Measurements from ENCODE around the gene SRD5A2. TPM values are rescaled to one million over a fixed set of nuclear protein-coding genes. Genes with fewer than 3 reads are reported as not detected.
"Not testable (repeated sequence)": the region's sequence is repeated elsewhere in the genome, so short reads cannot be mapped to it uniquely, and the experiment has no call there.

SRD5A2 gene
- total RNA-seq, 2 donors from 2014 or later = not detected

DNA sequence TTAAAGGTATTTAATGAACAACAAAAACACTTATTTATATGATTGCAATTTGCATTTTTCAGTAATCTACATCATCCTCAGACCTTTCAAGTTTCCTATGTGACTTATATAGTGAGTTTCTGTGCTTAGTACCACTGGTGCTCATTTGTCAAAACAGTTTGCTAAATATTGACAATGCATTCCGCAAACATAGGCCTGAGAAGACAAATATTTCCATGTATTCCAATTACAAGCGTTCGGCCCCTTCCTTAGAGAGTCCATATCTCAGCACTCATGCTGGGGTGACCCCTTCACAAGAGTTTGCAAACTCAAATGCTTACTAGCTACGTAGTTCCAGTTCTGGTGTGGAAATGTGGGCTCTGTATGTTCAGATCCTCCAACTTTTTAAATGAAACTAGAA, 56.1 kb downstream of the SRD5A2 start:
- ATAC-seq = no peak
- Mint-ChIP-seq H3K36me3 (no peaks in the 10 kb centered on the region), H3K9me3 (no peaks in the 10 kb centered on the region), H3K27me3 (peaks cover 17 to 39% of the 10 kb centered on the region in 2 donors), H3K4me1 (ENCODE audit: low read depth in 2 of 2) (no peaks in the 10 kb centered on the region), H3K27ac (no peak overlapping the region), H3K4me3 (no peak overlapping the region)
- DNase-seq (ENCODE audit: low spot score) = no peak

DNA sequence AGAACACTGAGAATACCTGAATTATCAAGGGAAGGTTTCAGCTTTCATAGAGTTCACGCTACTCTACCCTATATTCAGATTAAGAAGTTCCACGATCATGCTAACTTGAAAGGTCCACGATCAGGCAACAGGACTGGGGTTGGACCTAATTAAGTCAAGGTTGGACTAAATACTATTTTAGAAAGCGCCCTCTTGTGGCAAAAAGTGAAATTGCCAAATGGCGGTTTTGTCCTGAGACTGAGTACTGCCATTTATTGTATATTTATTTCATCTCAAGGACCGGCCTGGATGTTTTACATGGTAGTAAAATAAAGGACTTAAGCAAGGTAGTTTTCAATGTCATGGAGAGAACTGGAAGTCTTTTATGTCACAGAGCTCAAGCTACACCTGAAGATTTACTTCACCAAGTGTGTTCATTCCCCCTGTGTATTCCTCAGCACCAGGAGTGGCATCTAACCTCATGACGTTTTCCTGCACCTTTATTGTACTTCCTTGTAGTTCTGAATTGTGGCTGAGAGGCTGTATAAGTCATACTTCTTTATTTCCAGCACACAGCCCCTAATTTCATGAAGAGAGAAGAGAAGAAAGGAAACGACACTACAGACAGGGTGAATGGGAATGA, 56.8 kb downstream of the SRD5A2 start:
- Mint-ChIP-seq H3K36me3 (no peaks in the 10 kb centered on the region), H3K27ac (no peak overlapping the region), H3K9me3 (no peaks in the 10 kb centered on the region), H3K27me3 (peaks cover 15 to 34% of the 10 kb centered on the region in 2 donors), H3K4me3 (no peak overlapping the region), H3K4me1 (ENCODE audit: low read depth in 2 of 2) (no peaks in the 10 kb centered on the region)
- ATAC-seq (no peak), DNase-seq (ENCODE audit: low spot score) (no peak)

DNA sequence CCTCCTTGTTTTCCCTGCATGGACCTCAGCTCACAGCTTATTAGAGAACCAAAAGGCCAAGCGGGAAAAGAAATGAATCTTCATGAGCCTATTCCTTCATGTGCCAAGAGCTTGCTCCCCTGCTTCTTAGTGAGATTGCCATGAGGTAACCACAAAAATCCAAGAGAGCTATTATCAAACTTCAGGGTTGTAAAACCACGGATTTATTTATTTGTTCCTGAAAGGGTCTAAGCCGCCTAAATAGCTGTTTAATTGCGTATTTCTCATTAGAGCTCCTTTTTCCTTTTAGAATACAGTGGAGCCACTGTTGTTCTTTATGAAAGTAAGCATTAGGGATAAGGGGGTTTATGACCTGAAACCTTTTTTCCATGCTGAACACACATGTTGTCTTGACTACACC, 58.0 kb downstream of the SRD5A2 start:
- no peak for ATAC-seq
- no peak overlapping the region for H3K4me3 Mint-ChIP-seq

DNA sequence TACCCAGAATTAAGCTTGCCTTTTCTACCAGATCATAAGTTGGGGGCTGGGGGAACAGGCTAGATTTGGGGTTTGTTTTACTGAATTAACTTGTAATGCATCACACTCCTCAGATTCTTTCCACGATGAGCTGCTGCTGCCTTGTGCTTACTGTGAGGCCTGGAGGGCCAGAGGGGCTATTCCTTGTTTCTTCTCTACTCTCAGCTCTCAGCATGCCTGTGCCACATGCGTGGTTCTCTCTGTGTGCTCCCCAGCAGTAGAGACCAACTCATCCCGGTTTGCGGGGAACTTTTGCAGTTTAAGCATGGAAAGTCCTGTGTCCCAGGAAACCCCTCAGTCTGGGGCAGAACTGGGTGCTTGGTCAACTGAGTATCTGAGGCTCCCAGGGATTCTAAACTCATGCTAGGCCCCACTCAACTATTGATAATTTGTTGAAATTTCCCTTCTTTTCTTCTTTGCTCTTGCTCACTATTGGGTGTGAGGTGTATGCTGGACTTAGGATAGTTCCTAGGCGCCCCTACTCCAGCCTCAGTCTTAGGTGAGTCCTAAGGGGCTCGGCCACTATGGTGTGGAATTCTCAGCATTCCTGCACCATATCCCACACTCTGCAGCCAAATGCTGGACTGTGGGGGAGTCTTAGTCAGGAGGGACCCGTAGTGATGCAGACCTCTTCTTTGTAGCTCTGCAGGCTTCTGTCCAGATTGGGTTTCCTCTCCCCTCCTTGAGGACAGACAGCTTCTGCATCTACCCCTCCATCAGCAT, 63.1 kb downstream of the SRD5A2 start:
- H3K4me1 Mint-ChIP-seq (ENCODE audit: low read depth in 2 of 2) = no peaks in the 10 kb centered on the region
- no peak overlapping the region for H3K4me3 Mint-ChIP-seq
- no peaks in the 10 kb centered on the region for H3K9me3 Mint-ChIP-seq
- H3K36me3 Mint-ChIP-seq = no peaks in the 10 kb centered on the region
- H3K27ac Mint-ChIP-seq = no peak overlapping the region
- no peak for DNase-seq (ENCODE audit: low spot score)
- H3K27me3 Mint-ChIP-seq = peaks cover 22 to 38% of the 10 kb centered on the region in 2 donors
- ATAC-seq = peak; percentile 29 to 33

More for the DNA sequence above, 58.0 kb downstream of the SRD5A2 start:
- Mint-ChIP-seq H3K4me1 (ENCODE audit: low read depth in 2 of 2) (no peaks in the 10 kb centered on the region), H3K27me3 (peaks cover 18 to 42% of the 10 kb centered on the region in 2 donors), H3K36me3 (no peaks in the 10 kb centered on the region), H3K9me3 (no peaks in the 10 kb centered on the region), H3K27ac (no peak overlapping the region)
- DNase-seq (ENCODE audit: low spot score) = no peak

DNA sequence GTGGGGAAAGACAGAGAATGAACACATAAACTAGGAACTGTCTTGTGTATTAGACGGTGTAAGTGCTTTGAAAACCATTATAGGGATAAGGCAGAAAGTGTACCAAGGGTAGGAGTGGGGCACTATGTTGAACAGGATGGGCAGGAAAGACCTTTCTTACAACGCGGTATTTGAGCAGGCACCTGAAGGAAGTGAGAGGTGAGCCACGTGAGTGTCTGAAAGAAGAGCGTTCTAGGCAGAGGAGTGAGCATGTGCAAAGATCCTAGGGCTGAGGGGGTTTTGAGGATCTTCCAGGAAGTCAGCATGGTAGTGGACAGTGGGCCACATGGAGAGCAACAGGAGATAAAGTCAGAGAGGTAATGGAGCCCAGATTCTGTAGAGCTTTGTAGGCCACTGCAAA, 65.2 kb downstream of the SRD5A2 start:
- H3K36me3 Mint-ChIP-seq = no peaks in the 10 kb centered on the region

DNA sequence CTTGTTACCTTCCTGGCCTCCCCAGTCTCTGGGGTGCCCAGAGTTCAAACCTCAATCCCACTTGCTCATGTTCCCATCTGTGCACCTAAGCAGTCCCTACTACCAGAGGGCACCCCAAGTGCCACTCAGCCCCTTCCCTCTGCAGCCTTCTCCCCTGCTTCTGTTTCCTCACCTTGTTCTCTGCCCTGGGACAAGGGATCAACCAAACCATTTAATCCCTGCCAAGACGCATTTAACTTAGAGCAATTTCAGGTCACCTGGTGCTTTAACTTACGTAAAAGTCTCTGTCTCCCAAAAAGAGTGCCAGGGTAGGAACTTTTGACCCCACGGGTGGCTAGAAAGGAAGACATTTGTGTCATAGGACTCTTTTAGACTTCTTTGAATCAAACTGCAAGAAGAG, 67.2 kb downstream of the SRD5A2 start:
- DNase-seq (ENCODE audit: low spot score) (no peak), ATAC-seq (no peak)
- Mint-ChIP-seq H3K4me3 (no peak overlapping the region), H3K9me3 (no peaks in the 10 kb centered on the region), H3K36me3 (no peaks in the 10 kb centered on the region), H3K4me1 (ENCODE audit: low read depth in 2 of 2) (no peaks in the 10 kb centered on the region), H3K27me3 (peaks cover 15 to 25% of the 10 kb centered on the region in 2 donors), H3K27ac (no peak overlapping the region)

More for the DNA sequence above, 65.2 kb downstream of the SRD5A2 start:
- H3K4me1 Mint-ChIP-seq (ENCODE audit: low read depth in 2 of 2) = no peaks in the 10 kb centered on the region
- H3K27me3 Mint-ChIP-seq = peaks cover 14 to 20% of the 10 kb centered on the region in 2 donors
- H3K9me3 Mint-ChIP-seq = no peaks in the 10 kb centered on the region
- ATAC-seq (no peak), DNase-seq (ENCODE audit: low spot score) (no peak)
- no peak overlapping the region for H3K27ac Mint-ChIP-seq
- H3K4me3 Mint-ChIP-seq = no peak overlapping the region

DNA sequence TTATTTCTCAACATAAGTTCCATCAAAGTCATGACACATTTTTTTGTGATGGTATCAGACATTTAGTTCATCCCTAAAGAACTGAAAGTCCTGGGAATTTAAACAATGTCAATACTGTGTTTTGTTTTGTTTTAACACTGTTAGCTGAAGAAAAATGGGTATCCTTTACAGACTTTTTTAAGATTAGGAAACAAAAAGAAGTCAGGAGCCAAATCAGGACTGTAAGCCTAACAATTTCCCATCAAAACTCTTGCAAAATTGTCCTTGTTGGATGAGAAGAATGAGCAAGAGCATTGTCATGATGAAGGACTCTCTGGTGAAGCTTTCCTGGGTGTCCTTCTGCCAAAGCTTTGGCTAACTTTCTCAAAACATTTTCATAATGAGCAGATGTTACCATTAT, 69.4 kb downstream of the SRD5A2 start:
- ATAC-seq (no peak), DNase-seq (ENCODE audit: low spot score) (no peak)
- no peak overlapping the region for H3K4me3 Mint-ChIP-seq
- H3K27ac Mint-ChIP-seq = no peak overlapping the region
- no peaks in the 10 kb centered on the region for H3K9me3 Mint-ChIP-seq
- peaks cover 13 to 14% of the 10 kb centered on the region in 2 donors for H3K27me3 Mint-ChIP-seq
- H3K4me1 Mint-ChIP-seq (ENCODE audit: low read depth in 2 of 2) = no peaks in the 10 kb centered on the region
- H3K36me3 Mint-ChIP-seq = no peaks in the 10 kb centered on the region

DNA sequence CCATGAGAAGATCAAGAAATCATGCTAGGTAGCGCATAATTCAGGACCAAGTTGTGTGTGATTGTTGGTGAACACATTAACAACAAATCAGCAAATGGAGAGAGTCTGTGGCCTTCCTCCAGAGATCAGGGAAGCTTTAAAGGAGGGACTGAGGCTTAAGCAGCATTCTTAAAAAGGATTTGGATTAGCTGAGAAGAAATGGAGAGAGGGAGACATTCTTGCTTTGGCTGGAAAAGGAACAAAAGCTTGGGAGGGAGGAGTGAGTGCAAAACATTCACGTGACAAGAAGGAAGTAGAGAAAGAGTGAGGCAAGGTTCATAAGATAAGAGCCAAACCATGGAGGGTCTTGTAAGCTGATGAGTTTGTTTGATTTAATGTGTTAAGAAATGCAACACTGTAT, 75.6 kb downstream of the SRD5A2 start:
- no peaks in the 10 kb centered on the region for H3K36me3 Mint-ChIP-seq
- no peak for DNase-seq (ENCODE audit: low spot score)
- peaks cover 13 to 41% of the 10 kb centered on the region in 2 donors for H3K27me3 Mint-ChIP-seq
- H3K27ac Mint-ChIP-seq = no peak overlapping the region
- ATAC-seq = no peak
- no peaks in the 10 kb centered on the region for H3K4me1 Mint-ChIP-seq (ENCODE audit: low read depth in 2 of 2)
- H3K4me3 Mint-ChIP-seq = no peak overlapping the region
- peaks cover 4% of the 10 kb centered on the region for H3K9me3 Mint-ChIP-seq

DNA sequence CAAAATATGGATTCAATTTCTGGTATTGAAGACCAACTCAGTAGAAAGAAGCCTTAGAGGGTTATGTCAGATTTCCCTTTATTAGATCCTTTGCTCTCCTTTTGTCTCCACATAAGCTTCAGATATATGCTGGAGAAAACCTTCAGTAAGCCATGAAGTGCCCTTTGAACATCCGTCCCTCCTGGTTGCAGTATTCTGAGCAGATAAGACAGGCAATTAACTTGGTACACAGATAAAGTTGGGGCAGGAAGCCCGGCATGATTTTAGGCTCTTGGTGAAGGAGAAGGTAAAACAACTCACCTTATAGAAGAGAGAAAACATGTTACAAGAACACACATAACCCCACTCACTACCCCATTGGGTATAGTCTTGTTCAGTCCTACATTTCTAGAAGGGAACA, 76.4 kb downstream of the SRD5A2 start:
- Mint-ChIP-seq H3K4me3 (no peak overlapping the region), H3K4me1 (ENCODE audit: low read depth in 2 of 2) (no peaks in the 10 kb centered on the region), H3K27me3 (peaks cover 10 to 37% of the 10 kb centered on the region in 2 donors), H3K27ac (no peak overlapping the region), H3K36me3 (no peaks in the 10 kb centered on the region), H3K9me3 (peaks cover 4% of the 10 kb centered on the region)
- ATAC-seq (no peak), DNase-seq (ENCODE audit: low spot score) (no peak)

DNA sequence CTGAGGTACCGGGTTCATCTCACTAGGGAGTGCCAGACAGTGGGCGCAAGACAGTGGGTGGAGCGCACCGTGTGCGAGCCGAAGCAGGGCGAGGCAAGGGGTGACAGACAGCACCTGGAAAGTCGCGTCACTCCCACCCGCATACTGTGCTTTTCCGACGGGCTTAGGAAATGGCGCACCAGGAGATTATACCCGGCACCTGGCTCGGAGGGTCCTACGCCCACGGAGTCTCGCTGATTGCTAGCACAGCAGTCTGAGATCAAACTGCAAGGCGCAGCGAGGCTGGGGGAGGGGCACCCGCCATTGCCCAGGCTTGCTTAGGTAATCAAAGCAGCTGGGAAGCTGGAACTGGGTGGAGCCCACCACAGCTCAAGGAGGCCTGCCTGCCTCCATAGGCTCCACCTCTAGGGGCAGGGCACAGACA, 84.3 kb downstream of the SRD5A2 start:
- H3K27ac Mint-ChIP-seq; H3K9me3 Mint-ChIP-seq; DNase-seq (ENCODE audit: low spot score); H3K4me1 Mint-ChIP-seq (ENCODE audit: low read depth in 2 of 2); H3K36me3 Mint-ChIP-seq; ATAC-seq; H3K4me3 Mint-ChIP-seq: not testable (repeated sequence)
- peaks cover 0 to 11% of the 10 kb centered on the region in 2 donors for H3K27me3 Mint-ChIP-seq

DNA sequence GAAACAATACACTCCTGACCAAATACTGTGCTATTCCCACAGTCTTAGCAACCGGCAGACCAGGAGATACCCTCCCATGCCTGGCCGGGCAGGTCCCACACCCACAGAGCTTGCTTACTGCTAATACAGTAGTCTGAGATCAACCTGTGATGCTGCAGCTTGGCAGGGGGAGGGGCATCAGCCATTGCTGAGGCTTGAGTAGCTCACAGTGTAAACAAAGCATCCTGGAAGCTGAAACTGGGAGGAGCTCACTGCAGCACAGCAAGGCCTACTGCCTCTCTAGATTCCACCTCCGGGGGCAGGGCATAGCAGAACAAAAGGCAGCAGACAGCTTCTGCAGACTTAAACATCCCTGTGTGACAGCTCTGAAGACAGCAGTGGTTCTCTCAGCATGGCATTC, 91.4 kb downstream of the SRD5A2 start:
- not testable (repeated sequence) for H3K36me3 Mint-ChIP-seq; H3K4me3 Mint-ChIP-seq; ATAC-seq; H3K9me3 Mint-ChIP-seq; H3K4me1 Mint-ChIP-seq (ENCODE audit: low read depth in 2 of 2); DNase-seq (ENCODE audit: low spot score); H3K27ac Mint-ChIP-seq
- H3K27me3 Mint-ChIP-seq = peaks cover 0 to 35% of the 10 kb centered on the region in 2 donors

DNA sequence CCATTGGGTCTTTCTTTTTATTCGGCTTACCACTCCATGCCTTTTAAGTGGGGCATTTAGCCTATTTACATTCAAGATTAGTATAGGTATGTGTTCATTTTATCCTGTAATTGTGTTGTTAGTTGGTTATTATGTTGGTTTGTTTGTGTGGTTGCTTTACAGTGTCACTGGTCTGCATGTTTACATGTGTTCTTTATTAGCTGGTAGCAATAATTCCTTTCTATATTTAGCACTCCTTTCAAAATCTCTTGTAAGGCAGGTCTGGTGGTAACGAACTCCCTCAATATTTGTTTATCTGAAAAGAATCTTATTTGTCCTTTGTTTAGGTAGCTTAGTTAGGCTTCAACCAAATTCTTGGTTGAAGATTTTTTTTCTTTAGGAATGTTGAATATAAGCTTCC, 97.5 kb downstream of the SRD5A2 start:
- ATAC-seq = no peak
- DNase-seq (ENCODE audit: low spot score) = no peak
- Mint-ChIP-seq H3K36me3 (no peaks in the 10 kb centered on the region), H3K9me3 (no peaks in the 10 kb centered on the region), H3K27ac (no peak overlapping the region), H3K4me1 (ENCODE audit: low read depth in 2 of 2) (no peaks in the 10 kb centered on the region), H3K4me3 (no peak overlapping the region), H3K27me3 (peaks cover 9 to 56% of the 10 kb centered on the region in 2 donors)

DNA sequence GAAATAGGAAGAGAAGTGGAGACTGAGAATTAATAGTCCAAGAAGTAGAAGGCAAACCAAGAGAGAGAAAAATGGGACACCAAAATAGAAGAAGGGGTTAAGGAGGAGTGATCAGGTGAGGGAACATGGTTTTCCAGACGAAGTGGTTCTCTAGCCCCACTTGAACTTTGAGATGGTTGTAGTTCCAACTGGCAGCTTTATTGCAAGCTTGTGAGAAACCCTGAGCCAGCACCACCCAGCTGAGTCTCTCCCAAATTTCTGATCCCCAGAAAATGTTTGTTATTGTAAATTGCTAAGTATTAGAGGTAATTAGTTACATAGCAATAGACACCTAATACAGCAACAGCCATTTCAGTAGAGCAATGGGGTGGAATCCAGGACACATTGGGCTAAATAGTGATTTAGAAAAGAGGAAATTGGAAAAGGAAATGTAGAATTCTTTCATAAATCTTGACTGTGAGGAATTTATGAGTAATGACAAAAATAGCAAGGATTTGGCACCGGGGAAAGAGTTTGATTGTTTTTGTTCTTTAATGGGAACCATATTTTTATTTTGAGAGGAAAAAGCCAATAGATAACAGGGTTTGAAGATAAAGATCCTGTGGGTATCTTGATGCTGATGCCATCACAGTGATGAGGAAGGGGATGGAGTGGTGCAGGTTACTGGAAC, 104.1 kb downstream of the SRD5A2 start:
- H3K27ac Mint-ChIP-seq = no peak overlapping the region
- H3K9me3 Mint-ChIP-seq = peaks cover 11% of the 10 kb centered on the region
- H3K4me1 Mint-ChIP-seq (ENCODE audit: low read depth in 2 of 2) = no peaks in the 10 kb centered on the region
- ATAC-seq (no peak), DNase-seq (ENCODE audit: low spot score) (no peak)
- peaks cover 4 to 64% of the 10 kb centered on the region in 2 donors for H3K27me3 Mint-ChIP-seq
- no peak overlapping the region for H3K4me3 Mint-ChIP-seq
- no peaks in the 10 kb centered on the region for H3K36me3 Mint-ChIP-seq

DNA sequence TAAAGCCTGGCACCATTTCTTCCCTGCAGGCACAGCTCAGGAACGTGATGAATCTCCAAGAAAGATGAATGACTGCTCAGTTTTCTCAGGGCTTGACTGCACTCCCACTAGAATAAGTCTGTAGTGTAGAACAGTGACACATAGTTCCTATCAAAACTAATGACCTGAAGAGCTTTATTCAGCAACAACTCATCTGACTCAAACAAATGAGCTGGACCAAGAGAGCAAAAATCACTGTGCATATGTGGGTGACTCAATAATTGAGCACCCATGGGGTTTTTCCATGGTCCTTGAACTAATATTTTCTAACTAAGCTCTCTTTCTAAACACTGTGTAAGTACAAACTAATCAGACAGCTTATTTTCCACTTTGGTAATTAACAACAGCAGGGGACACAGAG, 105.0 kb downstream of the SRD5A2 start:
- Mint-ChIP-seq H3K4me3 (no peak overlapping the region), H3K27ac (no peak overlapping the region), H3K4me1 (ENCODE audit: low read depth in 2 of 2) (no peaks in the 10 kb centered on the region), H3K36me3 (no peaks in the 10 kb centered on the region), H3K27me3 (peaks cover 4 to 54% of the 10 kb centered on the region in 2 donors), H3K9me3 (peaks cover 11% of the 10 kb centered on the region)
- no peak for DNase-seq (ENCODE audit: low spot score)
- no peak for ATAC-seq
